Colon (tissue), 2 donors: ENCODE results near the gene TMEM131L.

ENCODE experiments used
- FAIRE-seq: peaks from 2 replicates; lab custom pipeline; 2012; peaks lifted over from hg19 to GRCh38; lab: Jason Lieb, UNC
- donor health status: control.
- donor health status: control.

Gene TMEM131L

DNA sequence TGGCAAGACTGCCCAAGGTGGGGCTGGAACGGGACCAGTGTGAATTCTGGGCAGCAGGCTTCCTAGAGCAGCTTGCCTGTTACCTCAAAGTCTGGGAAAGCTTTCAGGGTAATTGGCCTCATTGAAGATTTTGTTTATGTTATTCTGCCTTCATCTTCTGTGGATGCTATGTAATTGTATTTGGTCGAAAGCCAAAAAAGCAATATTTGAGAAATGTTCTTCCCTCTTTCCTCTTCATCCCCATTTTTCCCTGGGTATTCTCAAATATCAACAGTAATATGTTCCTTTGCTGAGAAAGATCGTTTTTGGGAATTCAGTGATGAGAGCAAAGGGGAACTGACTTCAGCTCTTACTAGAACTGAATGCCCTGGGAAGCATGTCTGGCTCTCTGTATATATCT, 12.9 kb downstream of the TMEM131L start:
- FAIRE-seq: no peak

DNA sequence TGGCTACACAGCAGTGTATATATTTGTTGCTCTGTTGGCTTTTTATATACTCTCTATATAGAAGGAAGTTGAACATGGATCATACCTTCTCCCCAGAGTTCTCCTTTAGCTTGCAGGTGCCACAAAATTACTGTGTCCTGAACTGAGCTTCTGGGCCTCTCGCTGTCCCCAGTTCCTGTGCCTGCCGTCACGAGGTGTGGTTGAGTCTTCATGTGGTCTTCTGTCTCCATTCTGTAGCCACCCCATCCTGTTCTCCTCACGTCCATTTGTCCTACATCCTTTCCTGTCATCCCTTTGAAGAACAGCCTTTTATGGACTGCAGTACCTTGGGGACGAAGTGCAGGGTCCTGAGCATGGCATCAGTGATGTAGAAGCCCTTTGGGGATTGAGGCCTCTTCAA, 14.5 kb downstream of the TMEM131L start:
- FAIRE-seq: no peak

DNA sequence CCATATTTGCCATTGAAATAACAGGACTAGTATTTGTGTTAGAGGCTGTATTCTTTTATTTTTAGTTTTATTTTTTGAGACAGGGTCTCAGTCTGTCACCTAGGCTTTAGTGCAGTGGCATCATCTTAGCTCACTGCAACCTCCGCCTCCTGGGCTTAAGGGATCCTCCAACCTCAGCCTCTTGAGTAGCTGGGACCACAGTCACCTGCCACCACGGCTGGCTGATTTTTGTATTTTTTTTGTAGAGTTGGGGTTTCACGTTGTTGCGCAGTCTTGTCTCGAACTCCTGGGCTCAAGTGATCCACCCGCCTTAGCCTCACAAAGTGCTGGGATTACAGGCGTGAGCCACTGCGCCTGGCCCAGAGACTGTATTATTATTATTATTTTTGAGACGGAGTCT, 15.3 kb downstream of the TMEM131L start:
- FAIRE-seq: no peak

DNA sequence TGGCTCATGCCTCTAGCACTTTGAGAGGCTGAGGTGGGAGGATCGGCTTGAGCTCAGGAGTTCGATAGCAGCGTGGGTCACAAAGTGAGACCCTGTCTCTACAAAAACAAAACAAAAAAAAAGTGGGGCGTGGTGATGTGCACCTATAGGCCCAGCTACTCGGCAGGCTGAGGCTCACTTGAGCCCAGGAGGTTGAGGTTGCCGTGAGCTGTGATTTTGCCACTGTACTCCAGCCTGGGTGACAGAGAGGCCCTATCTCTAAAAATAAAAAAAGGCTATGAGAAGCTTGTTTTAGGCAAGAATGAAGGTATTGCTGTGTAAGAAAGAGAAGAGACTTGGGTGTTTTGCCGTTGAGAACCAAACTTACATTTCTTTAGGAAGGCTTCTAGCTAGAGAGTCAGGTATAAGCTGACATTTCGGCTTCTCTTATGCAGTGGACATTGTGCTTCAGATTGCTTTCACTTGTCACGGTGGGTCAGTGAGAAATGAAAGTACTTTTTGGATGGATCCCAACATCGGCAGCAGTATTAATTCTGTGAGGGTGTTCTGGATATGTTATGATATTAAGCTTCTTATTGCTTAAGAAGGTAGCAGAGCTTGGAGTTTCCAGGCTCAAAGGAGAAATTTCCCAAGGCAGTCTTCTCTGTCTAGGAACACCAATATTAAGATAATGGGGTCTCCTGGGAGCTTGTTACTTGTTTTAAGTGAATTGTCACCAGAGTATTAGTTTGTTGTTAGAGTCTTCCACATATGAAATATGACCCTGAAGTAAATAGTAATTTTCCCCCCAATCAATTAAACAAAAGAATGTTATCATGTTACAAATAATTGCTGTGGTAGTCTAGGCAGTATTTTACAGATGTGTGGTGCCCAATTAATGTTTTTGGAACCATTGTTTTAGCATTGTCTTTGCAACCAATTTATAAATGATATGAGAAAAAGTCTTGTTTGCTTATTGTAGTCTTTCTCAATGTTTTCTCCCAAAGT, 17.6 kb downstream of the TMEM131L start:
- FAIRE-seq: no peak

DNA sequence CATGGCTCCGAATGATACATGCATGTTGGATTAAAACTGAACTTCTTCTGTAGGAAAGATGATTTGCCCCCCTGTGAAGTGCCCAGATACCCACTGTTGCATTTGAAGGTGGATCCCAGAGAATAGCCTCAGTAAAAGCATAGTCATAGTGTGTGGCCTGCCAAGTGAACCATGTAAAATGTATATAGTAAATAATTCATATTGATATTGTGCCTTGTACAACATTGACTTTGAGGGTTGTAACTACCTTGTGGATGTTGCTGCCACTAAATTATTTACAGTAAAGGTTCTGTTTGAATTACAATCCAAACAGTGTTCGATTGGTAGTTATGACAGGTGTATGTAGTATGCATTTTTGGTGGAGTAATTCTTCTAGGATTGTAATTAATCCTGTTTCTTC, 19.2 kb downstream of the TMEM131L start:
- FAIRE-seq: no peak

DNA sequence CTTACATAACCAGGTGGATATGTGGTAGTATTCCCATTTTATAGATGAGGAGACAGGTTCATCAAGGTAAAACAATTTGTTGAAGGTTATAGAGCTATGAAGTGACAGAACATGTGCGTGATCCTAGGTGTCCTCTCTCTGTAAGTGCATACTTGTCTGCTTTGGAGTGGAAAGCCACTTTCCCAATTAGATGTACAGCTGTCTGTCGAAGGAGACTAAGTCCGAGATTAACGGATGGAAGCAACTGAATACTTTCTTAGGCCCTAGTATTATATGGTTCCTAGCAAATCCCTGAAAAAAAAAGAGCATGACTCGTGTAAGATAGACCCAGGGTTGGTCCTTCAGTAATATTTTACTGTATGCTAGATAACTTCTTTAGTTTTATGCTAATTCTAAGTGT, 19.7 kb downstream of the TMEM131L start:
- no peak for FAIRE-seq

DNA sequence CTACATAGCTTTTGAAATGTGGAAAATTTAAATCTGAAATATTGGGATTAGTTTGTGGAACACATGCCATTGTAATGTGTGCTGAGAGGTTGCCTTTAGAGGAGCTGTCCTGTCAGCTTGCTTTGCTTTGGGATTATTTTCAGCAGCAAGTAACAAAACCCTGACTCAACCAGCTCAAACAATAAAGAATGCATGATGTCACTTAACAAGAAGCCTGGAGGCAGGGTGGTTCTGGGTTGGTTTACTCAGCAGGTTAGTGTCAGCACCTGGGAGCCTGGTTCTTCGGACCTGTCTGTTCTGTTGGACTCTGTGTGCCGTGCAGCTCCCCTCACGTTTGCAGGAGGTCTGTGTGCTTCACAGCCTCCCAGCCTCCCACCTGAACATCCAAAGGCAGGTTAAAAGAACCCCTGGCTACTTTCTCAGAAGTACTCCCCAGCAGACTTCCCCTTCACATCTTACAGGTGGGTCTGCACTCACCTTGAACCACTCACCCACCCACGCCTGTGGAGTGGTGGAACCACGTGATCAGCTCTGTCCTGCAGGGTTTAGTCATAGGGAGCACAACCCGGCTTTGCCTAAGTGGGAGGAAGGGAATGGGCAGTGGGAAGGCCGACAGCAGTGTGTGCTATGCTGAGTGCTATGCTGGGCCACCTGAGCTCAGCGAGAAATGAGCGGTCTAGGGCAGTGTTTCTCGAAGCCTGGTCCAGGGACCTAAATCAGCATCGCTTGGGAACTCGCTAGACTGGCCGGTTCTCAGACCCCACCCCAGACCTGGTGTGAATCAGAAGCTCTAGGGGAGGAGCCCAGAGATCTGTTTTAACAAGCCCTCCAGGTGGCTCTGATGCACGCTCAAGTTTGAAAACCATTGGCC, 20.4 kb downstream of the TMEM131L start:
- no peak for FAIRE-seq

DNA sequence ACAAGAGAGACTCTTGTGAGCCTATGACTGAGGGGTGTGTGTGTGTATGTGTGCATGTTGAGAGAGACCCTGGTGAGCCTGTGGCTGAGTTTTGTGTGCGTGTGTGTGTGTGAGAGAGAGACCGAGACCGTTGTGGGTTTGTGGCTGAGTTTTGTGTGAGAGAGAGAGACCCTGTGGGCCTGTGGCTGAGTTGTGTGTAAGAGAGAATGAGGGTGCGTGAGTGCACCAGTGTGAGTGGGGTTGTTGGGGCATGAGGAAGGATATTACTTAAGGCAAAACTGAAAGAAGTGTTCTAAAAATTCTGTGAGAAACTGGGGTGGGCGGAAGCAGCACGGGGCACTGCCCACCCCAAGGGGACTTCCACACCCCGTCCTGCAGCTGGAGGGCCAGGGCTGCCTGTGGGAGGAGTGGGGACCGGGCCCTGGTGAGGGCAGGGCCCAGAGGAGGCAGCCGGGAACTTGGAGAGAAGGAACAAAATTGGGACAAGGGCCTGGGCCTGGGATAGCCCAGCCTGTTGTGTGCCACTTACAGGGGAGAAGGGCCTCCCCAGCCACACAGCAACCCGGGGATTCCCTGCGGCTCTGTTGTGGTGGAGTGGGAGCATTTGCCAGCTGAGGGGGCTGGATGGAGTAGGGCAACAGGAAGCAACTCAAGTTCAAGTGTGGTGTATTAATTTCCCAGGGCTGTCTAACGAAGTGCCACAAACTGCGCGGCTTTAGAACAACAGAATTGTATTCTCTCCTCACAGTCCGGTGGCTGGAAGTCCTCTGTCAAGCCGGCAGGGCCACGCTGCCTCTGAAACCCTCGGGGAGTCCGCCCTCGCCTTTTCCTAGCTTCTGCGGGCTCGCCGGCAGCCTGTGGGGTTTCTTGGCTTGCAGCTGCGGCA, 22.1 kb downstream of the TMEM131L start:
- no peak for FAIRE-seq

DNA sequence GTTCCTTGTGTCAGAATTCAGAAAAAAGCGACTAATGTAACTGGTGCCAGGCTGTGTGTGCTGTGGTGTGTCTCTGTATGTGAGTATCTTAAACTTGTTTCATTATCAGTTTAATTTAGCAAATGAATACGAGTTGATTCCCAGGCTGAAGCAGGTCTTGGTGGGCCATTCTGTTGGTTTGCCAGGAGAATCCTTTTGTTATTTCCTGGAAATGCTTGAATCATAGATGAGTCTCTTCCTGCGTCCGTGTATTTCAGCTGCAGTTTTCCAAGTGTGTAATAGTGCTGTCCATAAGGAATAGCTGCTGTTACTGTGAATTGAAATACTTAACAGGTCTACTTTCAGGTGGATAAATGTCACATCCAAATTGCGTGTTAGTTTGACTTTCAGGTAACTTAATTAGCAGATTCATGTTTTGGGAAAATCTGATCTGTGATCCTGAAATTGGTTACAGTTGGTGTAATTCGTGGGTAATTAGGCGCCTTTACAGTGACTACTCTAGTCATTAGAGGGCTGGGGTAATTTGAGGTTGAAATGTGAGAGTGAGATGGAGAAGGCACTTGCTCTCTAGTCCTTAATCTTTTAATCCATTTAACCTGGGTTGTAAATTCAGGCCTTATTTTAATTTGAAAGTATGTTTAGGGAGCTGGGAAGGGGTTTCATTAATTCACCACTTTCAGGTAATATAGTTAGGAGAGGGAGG, 23.8 kb downstream of the TMEM131L start:
- no peak for FAIRE-seq

DNA sequence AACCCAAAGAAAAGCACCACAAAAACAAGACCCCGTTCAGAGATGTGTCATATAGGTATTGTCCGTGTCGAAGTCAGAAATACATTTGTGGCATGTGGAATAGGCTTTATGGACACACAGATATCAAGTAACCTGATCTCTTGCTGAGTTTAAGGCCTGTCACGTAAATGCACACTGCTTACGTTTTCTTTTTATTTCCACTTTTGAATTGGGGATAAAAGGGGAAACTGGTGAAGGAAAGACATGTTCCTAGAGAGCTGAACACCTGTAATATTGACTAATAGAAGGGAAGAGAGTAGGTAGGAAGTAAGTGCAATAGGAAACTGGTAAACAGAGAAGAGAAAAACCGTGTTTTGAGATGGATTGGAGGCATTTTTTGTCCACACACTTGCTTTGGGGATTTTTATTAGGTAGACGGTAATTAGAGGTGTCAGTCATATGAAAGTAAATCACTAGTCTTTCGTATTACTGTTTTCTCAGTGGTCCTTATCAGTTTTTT, 24.9 kb downstream of the TMEM131L start:
- FAIRE-seq: no peak

DNA sequence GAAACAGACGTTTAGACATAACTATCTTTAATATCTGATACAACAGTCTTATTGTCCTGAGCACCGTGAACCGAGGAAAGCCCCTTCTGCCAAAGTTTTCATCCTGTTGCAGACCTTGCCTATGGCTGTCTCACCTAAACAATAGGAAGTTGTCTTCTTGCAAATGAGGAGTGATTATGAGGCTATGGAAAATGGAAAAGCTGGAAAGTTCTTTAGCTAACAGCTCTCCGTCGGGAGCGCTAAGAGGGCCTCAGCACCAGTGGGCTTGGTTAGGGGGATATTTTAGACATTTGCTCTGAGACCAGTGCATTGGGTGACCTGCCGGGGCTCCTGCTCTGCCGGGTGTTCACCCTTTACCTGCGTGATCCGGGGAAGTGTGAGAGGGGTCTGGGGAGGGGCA, 28.4 kb downstream of the TMEM131L start:
- FAIRE-seq: no peak

DNA sequence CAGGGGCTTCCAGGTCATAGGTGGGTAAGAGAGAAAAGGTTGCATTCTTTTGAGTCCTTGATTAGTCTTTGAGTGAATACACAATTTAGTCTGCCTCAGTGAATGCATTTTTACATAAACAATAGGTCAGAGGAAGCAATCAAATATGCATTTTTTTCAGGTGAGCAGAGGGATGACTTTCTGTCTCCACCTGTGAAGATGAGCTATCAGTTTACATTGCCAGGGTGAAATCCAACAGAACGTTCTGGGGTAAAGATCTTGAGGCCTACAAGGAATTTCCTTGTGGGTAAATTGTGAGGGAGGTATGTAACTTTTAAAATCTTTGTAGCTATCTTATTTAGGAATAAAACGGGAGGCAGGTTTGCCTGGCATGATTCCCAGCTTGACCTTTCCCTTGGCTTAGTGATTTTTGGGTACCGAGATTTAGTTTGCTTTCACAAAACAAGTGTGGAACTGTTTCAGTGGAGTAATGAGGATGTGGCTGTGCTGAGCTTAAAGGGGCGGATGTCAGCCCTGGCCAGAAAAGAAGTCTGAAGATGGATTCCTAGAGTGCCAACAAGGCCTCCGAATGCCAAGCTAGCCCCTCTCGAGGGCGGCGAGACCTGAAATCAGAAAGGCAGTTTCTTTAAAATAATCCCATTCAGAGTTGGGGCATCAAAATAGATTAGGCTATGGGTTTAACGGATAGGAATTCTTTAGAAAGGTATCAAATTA, 29.5 kb downstream of the TMEM131L start:
- FAIRE-seq: no peak

DNA sequence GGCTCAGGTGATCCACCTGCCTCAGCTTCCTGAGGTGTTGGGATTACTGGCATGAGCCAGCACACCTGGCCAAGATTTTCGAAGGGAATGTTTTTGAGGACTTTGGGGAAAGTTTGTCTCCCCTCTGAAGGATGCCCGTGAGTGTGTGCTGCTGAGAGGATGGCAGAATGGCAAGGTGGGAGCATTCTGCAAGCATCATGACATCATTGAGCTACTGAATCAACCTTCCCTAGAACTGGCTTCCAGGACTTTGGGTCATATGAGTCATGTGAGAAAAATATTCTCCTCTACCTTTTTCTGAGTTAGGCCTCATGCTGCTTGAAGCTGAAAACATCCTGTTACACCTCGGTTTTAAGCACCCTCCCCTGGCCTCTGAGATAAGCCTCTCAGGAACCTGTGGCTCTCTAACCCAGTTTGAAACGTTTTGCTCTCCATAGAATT, 31.0 kb downstream of the TMEM131L start:
- FAIRE-seq: no peak

DNA sequence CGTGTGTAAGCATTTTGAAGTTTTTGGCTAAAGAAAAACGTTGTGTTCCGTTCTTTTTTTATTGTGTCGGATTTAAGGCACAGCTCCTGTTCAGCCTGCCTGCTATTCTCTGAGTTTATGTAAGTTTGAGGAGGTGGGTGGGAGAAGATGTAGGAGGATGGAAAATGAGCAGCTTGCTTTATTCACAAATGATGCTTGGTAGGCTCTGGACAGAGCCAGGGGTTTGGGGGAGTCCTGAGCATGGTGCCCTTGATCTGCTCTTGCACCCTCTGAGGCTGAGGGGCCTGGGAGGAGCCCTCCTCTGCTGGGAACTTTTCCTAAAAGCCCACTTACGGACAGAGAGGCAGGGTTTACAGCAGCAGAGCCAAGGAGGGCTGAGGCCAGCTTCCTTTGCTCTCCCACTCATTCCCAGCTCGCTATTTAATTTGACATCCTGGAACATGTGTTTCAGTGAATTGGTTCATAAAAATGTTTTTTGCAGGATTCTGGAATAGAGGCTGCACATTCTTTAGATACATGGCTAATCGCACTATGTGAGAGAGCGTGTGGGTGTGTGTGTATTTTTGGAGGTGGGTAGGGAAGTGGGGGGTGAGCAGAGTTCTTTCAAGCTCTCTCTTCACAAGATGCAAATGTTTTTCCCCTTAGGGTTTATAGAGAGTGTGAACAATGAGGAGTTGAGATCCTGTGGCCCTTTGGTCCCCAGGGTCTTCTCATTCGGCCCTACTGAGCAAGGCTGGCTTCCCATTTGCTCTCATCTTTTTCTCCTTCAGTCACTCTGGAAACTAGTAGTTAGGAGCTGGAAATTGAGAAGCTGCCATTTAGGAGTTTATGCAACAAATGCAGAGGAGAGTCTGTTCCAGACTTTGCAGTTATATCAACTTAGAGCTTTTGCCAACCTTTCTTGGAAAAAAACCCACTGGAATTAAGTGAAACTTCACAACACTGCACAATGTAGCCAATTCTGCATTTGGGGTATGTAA, 32.1 kb downstream of the TMEM131L start:
- FAIRE-seq: no peak

DNA sequence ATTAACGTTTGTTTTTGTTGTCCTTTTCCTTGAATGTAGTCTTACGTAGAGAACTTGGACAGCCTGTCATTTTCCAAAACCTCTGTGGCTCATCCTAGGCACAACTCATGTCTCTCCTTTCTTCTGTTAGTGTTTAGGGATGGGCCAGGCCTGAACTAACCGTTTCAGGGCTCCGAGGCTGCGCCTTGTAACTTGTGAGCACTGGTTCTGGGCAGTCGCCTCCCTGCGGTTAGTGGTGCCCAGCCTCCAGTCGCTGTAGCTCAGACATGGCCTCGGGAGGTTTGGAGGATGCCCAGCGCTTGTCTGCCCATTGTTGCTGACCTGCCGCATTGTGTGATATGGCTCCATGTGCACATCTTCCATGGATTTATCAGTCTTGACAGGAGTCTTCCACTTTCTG, 32.8 kb downstream of the TMEM131L start:
- no peak for FAIRE-seq

DNA sequence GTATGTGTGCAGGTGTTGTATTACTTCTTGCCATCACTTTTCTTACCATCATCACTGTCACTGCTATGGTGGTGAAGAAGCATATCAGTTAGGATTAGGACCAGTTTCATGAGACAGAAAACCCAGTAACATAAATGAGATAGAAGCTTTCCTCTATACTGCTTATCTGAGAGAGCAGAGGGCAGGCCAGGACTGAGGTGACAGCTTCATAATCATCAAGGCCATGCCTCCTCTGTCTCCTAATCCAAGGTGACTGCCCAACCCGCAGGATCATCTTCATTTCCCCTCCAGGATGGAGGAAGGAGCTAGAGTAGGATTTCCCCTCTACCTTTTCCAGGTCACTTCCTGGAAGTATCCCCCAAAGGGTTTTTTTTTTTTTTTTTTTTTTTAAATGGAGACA, 35.4 kb downstream of the TMEM131L start:
- no peak for FAIRE-seq

DNA sequence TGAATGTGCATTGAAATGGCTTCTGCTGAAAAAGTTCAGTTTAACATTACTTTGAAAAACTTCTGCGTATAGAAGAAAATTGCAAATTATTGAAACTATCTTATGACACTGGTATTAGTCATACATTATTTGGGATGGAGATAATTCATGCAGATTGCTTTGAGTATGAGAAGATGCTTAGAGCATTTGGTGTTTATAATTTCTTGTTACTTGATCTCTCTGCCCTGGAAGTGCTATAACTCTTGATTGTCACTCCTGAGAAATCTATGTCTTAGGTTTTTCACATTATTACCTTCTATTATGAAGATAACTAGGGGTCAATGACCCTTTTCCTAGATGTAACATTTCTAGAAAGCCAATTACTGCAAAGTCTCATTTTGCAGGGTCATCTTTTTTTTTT, 36.4 kb downstream of the TMEM131L start:
- FAIRE-seq: no peak

DNA sequence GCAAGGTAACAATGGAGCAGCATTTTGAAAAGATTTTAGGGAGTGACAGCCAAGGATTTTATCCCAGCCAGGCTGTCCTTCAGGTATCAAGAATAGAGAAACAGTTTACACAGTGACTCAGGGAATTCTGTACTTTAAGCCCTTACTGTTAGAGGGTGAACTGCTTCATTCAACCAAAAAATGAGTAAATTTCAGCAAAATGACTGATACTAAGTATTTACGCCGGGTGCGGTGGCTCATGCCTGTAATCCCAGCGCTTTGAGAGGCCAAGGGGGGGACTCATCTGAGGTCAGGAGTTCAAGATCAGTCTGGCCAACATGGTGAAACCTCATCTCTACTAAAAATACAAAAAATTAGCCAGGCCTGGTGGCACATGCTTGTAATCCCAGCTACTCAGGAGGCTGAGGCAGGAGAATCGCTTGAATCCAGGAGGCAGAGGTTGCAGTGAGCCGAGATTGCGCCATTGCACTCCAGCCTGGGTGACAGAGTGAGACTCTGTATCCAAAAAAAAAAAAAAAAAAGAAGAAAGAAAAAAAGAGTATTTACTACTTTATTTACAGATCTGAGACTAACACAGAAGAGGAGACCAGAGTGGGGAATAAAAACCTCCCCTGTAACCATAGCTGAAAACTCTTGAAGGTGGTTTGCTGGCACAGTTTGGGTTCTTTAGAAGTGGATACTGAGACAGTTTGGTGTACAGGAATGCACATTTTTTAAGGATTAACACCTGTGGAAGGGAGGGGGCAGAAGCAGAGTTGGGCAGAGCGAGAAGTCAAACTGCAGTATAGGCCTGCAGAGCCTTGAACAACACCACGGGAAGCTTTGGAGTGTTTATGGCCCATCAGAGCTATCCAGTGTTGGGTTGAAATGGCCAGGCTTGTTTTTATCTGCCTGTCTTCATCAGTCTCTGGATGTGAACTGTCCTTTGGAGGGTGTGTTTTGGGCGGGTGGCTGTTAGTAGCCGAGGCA, 40.5 kb downstream of the TMEM131L start:
- no peak for FAIRE-seq
